GM12872 (cell line): ENCODE data around the gene QRICH2.

ENCODE experiments used
- TF ChIP-seq, protein P1 (sequence below): IDR thresholded peaks from 3 replicates; pipeline ENCODE4 v1.5.1; 2011; ENCODE audit warnings: low read depth, mild to moderate bottlenecking, low read length, moderate library complexity; ENCODE audit not compliant: insufficient read depth

The QRICH2 gene

DNA sequence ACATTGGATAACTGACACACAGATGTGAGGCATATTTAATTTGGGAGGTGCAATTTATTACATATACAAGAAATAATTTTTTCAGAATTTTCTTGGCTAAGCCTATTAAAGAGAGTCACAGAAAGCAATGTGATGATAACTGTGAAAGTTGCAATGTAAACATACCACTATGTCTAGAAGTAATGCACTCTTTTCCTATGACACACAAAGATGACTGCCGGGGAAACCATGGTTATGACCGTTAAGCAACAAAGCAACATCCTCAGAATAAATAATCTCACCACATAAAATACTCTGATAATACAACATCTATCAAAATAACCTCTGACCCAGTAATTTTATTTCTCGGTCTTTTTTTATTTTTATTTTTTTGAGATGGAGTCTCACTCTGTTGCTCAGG is 10.5 kb upstream of the QRICH2 start:
- TF ChIP-seq, protein P1, sequence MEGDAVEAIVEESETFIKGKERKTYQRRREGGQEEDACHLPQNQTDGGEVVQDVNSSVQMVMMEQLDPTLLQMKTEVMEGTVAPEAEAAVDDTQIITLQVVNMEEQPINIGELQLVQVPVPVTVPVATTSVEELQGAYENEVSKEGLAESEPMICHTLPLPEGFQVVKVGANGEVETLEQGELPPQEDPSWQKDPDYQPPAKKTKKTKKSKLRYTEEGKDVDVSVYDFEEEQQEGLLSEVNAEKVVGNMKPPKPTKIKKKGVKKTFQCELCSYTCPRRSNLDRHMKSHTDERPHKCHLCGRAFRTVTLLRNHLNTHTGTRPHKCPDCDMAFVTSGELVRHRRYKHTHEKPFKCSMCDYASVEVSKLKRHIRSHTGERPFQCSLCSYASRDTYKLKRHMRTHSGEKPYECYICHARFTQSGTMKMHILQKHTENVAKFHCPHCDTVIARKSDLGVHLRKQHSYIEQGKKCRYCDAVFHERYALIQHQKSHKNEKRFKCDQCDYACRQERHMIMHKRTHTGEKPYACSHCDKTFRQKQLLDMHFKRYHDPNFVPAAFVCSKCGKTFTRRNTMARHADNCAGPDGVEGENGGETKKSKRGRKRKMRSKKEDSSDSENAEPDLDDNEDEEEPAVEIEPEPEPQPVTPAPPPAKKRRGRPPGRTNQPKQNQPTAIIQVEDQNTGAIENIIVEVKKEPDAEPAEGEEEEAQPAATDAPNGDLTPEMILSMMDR = no peak

- TF ChIP-seq, protein P1 = no peak
Observed at GRCh38 chr17:76317535-76317934, 9.5 kb upstream of the QRICH2 start.

DNA sequence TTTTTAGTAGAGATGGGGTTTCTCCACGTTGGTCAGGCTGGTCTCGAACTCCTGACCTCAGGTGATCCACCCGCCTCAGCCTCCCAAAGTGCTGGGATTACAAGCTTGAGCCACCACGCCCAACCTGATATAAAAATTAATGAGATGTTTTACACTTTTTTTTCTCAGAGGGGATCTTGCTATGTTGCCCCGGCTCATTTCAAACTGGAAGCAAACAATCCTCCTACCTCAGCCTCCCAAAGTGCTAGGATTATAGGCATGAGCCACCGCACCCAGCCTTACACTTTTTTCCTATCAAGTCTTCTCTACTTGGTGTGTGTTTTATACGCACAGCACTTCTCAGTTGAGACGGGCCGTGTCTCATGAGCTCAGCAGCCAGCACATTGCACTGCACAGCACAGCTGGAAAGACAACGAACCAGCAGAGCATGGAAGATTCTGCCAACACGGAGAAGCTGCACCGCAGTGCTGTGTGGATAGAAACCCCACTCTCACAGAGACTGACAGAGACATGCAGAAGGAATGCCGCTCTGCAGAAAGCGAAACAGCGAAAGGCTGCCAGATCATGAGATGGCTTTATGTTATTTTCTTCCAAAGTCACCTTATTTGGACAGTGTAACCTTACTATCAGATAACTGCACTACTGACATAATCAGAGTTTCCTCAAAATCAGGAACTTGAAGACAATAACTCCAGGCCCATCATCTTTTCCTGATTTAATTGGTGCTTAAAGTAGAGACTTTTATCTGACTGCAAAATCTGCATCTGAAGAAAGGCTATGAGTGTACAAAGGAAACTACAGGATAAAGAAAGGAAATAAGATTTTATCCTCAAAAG is 6.5 kb upstream of the QRICH2 start:
- TF ChIP-seq, protein P1 = no peak

GRCh38 chr17:76312735-76313134 is 4.7 kb upstream of the QRICH2 start:
- TF ChIP-seq, protein P1 = no peak

GRCh38 chr17:76309461-76309860 is 1.4 kb upstream of the QRICH2 start:
- TF ChIP-seq, protein P1 = no peak

GRCh38 chr17:76307299-76307965 is 644 bp downstream of the QRICH2 start:
- TF ChIP-seq, protein P1 = no peak

- TF ChIP-seq, protein P1 = no peak
Observed at GRCh38 chr17:76304226-76305134, 3.6 kb downstream of the QRICH2 start.
